ENCODE measurements around the gene GPC3.

Gene GPC3

GRCh38 chrX:133911825-133912495, 73.4 kb downstream of the GPC3 start:
- TF ChIP-seq FOXA1 (IDR thresholded peaks at IDR 0.05) (no peak), FOXK2 (IDR thresholded peaks at IDR 0.05) (no peak), CTBP1 (IDR thresholded peaks at IDR 0.05; ENCODE audit: borderline replicate concordance) (no peak), BHLHE40 (IDR thresholded peaks at IDR 0.05; ENCODE audit: borderline replicate concordance) (no peak), TARDBP (IDR thresholded peaks at IDR 0.05) (no peak), PKNOX1 (IDR thresholded peaks at IDR 0.05) (no peak)
- DNase-seq (ENCODE audit: extremely low spot score): no peak
- ChIA-PET CTCF (interaction anchor here (1.0 kb wide), 1 partner anchor 119 kb away, joined by 4 read pairs; no protein-coding TSS in a partner anchor), POLR2A (interaction anchor here (0.7 kb wide), 1 partner anchor 62 kb away, joined by 5 read pairs; no protein-coding TSS in a partner anchor)

GRCh38 chrX:133910539-133910938, 74.9 kb downstream of the GPC3 start:
- ChIA-PET CTCF (interaction anchor here (0.6 kb wide), 1 partner anchor 93 kb away, joined by 3 read pairs; no protein-coding TSS in a partner anchor), POLR2A (interaction anchor here (0.6 kb wide), 1 partner anchor 63 kb away, joined by 4 read pairs; no protein-coding TSS in a partner anchor)
- TF ChIP-seq TARDBP (IDR thresholded peaks at IDR 0.05) (no peak), FOXK2 (IDR thresholded peaks at IDR 0.05) (no peak), HDGF (IDR thresholded peaks at IDR 0.05; ENCODE audit: borderline replicate concordance) (no peak), SUZ12 (IDR thresholded peaks at IDR 0.05) (no peak), ZNF384 (IDR thresholded peaks at IDR 0.05) (no peak), LEF1 (IDR thresholded peaks at IDR 0.05; ENCODE audit: borderline replicate concordance) (no peak), SP1 (IDR thresholded peaks at IDR 0.05) (no peak)
- DNase-seq (ENCODE audit: extremely low spot score): no peak

DNA sequence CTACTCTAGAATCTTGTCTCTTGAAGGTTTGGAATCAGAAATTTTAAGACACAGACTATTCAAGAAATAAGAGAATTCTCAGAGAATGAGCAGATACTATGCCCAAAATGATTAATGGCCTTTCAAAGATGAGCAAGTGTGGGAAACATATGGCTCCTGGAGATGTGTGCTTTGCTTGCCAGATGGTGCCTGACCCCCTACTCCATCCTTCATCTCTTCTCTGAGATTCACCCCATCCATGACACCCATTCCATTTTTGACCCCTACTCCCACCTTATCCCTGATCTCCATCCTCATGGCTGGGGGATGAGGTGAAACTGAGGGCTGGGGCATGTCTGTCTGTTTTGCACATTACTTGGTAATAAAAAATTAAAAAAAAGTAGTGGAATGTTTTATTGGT, 75.5 kb downstream of the GPC3 start:
- TF ChIP-seq FOXK2 (IDR thresholded peaks at IDR 0.05): no peak
- no peak for TF ChIP-seq NFRKB (IDR thresholded peaks at IDR 0.05)
- no peak for TF ChIP-seq L3MBTL2 (conservative IDR thresholded peaks at IDR 0.05)
- no peak for TF ChIP-seq TARDBP (IDR thresholded peaks at IDR 0.05)
- TF ChIP-seq PKNOX1 (IDR thresholded peaks at IDR 0.05): no peak
- no peak for TF ChIP-seq BHLHE40 (IDR thresholded peaks at IDR 0.05; ENCODE audit: borderline replicate concordance)
- no peak for TF ChIP-seq LEF1 (IDR thresholded peaks at IDR 0.05; ENCODE audit: borderline replicate concordance)
- no peak for TF ChIP-seq SUZ12 (IDR thresholded peaks at IDR 0.05)
- TF ChIP-seq ELF4 (IDR thresholded peaks at IDR 0.05): no peak
- no peak for TF ChIP-seq SP1 (IDR thresholded peaks at IDR 0.05)
- TF ChIP-seq ARNT (IDR thresholded peaks at IDR 0.05): no peak
- TF ChIP-seq HDGF (IDR thresholded peaks at IDR 0.05; ENCODE audit: borderline replicate concordance): no peak
- no peak for TF ChIP-seq FOXM1 (IDR thresholded peaks at IDR 0.05; ENCODE audit: borderline replicate concordance)
- POLR2A ChIA-PET: interaction anchor here (0.6 kb wide), 1 partner anchor 64 kb away, joined by 4 read pairs; no protein-coding TSS in a partner anchor
- CTCF ChIA-PET: no interaction called here
- DNase-seq (ENCODE audit: extremely low spot score): no peak

DNA sequence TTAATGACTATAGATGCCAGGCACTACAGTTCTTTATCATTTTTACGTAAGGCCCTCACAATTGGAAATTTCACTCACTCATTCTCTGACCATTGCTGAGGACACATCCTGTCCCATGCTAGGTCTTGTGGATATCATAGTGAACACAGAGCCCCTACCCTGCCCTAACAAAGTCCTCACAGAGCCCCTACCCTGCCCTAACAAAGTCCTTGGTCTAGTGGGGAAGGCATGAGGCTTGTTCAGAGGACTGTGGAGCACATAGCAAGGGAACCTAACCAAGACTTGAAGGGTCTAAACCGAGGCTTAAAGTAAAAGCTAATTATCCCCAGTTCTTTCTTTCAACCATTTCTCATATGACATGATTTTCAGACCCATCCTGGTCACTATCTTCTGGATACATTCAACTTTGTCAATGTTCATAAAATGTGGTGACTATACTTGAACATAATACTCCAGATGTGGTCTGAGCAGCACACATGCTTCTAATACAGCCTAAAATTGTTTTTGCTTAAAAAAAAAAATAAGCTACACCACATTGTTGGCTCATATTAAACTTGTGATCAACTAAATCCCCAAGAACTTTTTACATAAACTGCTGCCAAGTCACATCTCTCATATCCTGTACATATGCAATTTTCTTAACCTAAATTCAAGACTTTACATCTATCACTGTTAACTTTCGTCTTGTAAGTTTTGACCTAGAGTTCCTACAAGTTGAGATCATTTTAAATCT, 77.0 kb downstream of the GPC3 start:
- no peak for DNase-seq (ENCODE audit: extremely low spot score)
- CTCF ChIA-PET: interaction anchor here (1.2 kb wide), 1 partner anchor 13 kb away, joined by 4 read pairs; no protein-coding TSS in a partner anchor
- TF ChIP-seq FOXM1 (IDR thresholded peaks at IDR 0.05; ENCODE audit: borderline replicate concordance) (no peak), PKNOX1 (IDR thresholded peaks at IDR 0.05) (no peak), NFRKB (IDR thresholded peaks at IDR 0.05) (no peak), SP1 (IDR thresholded peaks at IDR 0.05) (no peak), HDGF (IDR thresholded peaks at IDR 0.05; ENCODE audit: borderline replicate concordance) (no peak)
- POLR2A ChIA-PET: interaction anchor here (0.7 kb wide), 1 partner anchor 9 kb away, joined by 3 read pairs; no protein-coding TSS in a partner anchor

DNA sequence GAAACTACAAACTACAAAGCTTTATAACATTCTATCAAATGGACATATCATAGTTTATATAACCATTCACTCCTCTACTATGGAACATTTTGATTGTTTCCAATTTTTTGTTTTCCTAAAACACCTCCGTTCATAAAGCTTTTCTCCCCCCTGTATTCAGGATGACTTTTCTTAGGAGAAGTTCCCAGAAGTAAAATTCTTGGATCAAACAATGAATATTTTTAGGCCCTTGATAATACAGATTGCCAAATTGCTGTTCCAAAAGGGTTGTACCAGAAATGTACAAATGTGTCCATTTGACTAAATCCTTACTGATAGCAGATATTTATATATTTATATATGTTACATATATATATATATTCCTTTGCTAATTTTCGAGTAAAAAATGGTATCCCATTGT, 77.8 kb downstream of the GPC3 start:
- POLR2A ChIA-PET: no interaction called here
- CTCF ChIA-PET: no interaction called here
- TF ChIP-seq SP1 (IDR thresholded peaks at IDR 0.05) (no peak), FOXK2 (IDR thresholded peaks at IDR 0.05) (no peak), NFRKB (IDR thresholded peaks at IDR 0.05) (no peak), PKNOX1 (IDR thresholded peaks at IDR 0.05) (no peak)
- DNase-seq (ENCODE audit: extremely low spot score): no peak

GRCh38 chrX:133905305-133905704, 80.1 kb downstream of the GPC3 start:
- DNase-seq (ENCODE audit: extremely low spot score): no peak
- ChIA-PET POLR2A (no interaction called here), CTCF (interaction anchor here (1.5 kb wide), 1 partner anchor 13 kb away, joined by 3 read pairs; no protein-coding TSS in a partner anchor)
- no peak for TF ChIP-seq NFRKB (IDR thresholded peaks at IDR 0.05)

Measured in HEK293T (cell line).